K562 (cell line): ENCODE measurements around the gene ITSN2. TPM values are rescaled to one million over a fixed set of nuclear protein-coding genes. Genes with fewer than 3 reads are reported as not detected.
A peak's percentile ranks its signal among the peaks of the same experiment; 100 is the strongest.

ENCODE experiments used
- ATAC-seq: fragments of 200-7000 bp; cut with Tn5 transposase; 3 replicates; pipeline ENCODE4 v1.9.1; 2020; ENCODE audit warnings: moderate library complexity
- Bru-seq: library from RNA; stranded (reverse); fragments of 400-500 nt; gene quantifications from one replicate; lab custom pipeline; 2021; lab: Mats Ljungman, UMichigan
- BruChase-seq, 2 experiments: library from RNA; stranded (reverse); fragments of 400-500 nt; gene quantifications; one replicate each; lab custom pipeline; 2021; lab: Mats Ljungman, UMichigan
- BruUV-seq: library from RNA; stranded (reverse); fragments of 400-500 nt; replicated peaks from 2 replicates; lab custom pipeline; 2021; lab: Mats Ljungman, UMichigan
- CTCF ChIA-PET: fragments of 300-600 bp; formaldehyde crosslinking; extraction: SDS; loops from one replicate; lab custom pipeline; 2021; ENCODE audit warnings: low intra/inter-chr PET ratio; lab: Yijun Ruan, JAX
- POLR2A ChIA-PET: fragments of 300-600, 350-650 bp; sonication (Branson Sonifier 250); formaldehyde crosslinking; extraction: SDS; loops from one replicate; lab custom pipeline; 2021; ENCODE audit warnings: antibody characterized with exemption, inconsistent platforms; lab: Yijun Ruan, JAX
- DNase-seq, 4 experiments: peaks; one replicate each; pipeline versions ENCODE4 v3.0.0 to v3.0.0-alpha.2; 2011 to 2018; ENCODE audit warnings: low spot score in 3 of 4, mixed read lengths in 3 of 4; ENCODE audit errors: extremely low read depth in 1 of 4
- FAIRE-seq: peaks from 2 replicates; lab custom pipeline; 2011; peaks lifted over from hg19 to GRCh38; lab: Jason Lieb, UNC
- H2AFZ ChIP-seq: 2 replicates; pipeline ENCODE4 v1.6.0; 2011; ENCODE audit warnings: low read depth, low read length, control low read depth, inconsistent platforms
- H3K27ac ChIP-seq: fragments of 200-600 bp; 3 replicates; pipeline ENCODE4 v1.8.0; 2011; ENCODE audit warnings: low read depth, mild to moderate bottlenecking, control low read depth, inconsistent platforms, low read length, moderate library complexity, mixed read lengths; ENCODE audit errors: extremely low read depth
- H3K27me3 ChIP-seq, 2 experiments: fragments of 300-600 bp in 1 of 2; 2 replicates in 1 of 2; 3 replicates in 1 of 2; pipeline versions ENCODE4 v1.6.0 to v1.8.0; 2011; ENCODE audit warnings: inconsistent platforms in 2 of 2, low read length in 2 of 2, mild to moderate bottlenecking in 1 of 2, mixed read lengths in 1 of 2, moderate library complexity in 1 of 2; ENCODE audit not compliant: control insufficient read depth in 2 of 2, insufficient read depth in 2 of 2
- H3K36me3 ChIP-seq: fragments of 300-600 bp; 3 replicates; pipeline ENCODE4 v1.8.0; 2011; ENCODE audit warnings: mild to moderate bottlenecking, low read length, inconsistent platforms; ENCODE audit not compliant: control insufficient read depth, insufficient read depth
- H3K4me1 ChIP-seq, 2 experiments: fragments of 200-600 bp in 1 of 2; replicated peaks in 1 of 2; 2 replicates in 1 of 2; 3 replicates in 1 of 2; pipeline versions ENCODE4 v1.5.1 to v1.8.0; 2011; ENCODE audit warnings: inconsistent platforms in 2 of 2, low read length in 2 of 2, mild to moderate bottlenecking in 1 of 2, mixed read lengths in 1 of 2, moderate library complexity in 1 of 2; ENCODE audit not compliant: control insufficient read depth in 2 of 2, insufficient read depth in 2 of 2
- H3K4me2 ChIP-seq: 2 replicates; pipeline ENCODE4 v1.6.1; 2011; ENCODE audit warnings: low read length, control low read depth, inconsistent platforms, mixed read lengths; ENCODE audit not compliant: insufficient read depth
- H3K4me3 ChIP-seq: fragments of 200-600 bp; sonication (generic), shearing (Covaris generic); 2 replicates; pipeline ENCODE4 v1.5.1; 2016; ENCODE audit warnings: control low read depth, inconsistent platforms
- H3K79me2 ChIP-seq: fragments of 200-600 bp; 3 replicates; pipeline ENCODE4 v1.8.0; 2011; ENCODE audit warnings: low read length, inconsistent platforms; ENCODE audit not compliant: control insufficient read depth, insufficient read depth
- H3K9ac ChIP-seq, 2 experiments: 2 replicates each; pipeline versions ENCODE4 v1.6.0 to v1.6.1; 2011; ENCODE audit warnings: low read depth in 2 of 2, low read length in 2 of 2, control low read depth in 1 of 2, inconsistent platforms in 1 of 2, mild to moderate bottlenecking in 1 of 2, mixed read lengths in 1 of 2; ENCODE audit not compliant: insufficient read depth in 1 of 2
- H3K9me1 ChIP-seq: one replicate; pipeline ENCODE4 v1.6.0; 2011; ENCODE audit warnings: inconsistent platforms, mild to moderate bottlenecking, low read length, moderate library complexity; ENCODE audit not compliant: control insufficient read depth, insufficient read depth
- H3K9me3 ChIP-seq: replicated peaks from 2 replicates; pipeline ENCODE4 v1.5.1; 2011; ENCODE audit warnings: low read depth, low read length, inconsistent platforms; ENCODE audit not compliant: control insufficient read depth, insufficient read depth
- H4K20me1 ChIP-seq: replicated peaks from 2 replicates; pipeline ENCODE4 v1.6.1; 2011; ENCODE audit warnings: low read length, inconsistent platforms, mixed read lengths; ENCODE audit not compliant: control insufficient read depth, insufficient read depth
- CGGBP1 ChIP-seq: fragments of 250-450 bp; sonication (Bioruptor Pico); IDR thresholded peaks from 2 replicates; pipeline ENCODE4 v1.9.0; 2021; ENCODE audit warnings: mild to moderate bottlenecking
- FOXK2 ChIP-seq, 2 experiments: fragments of 450-650 bp; IDR thresholded peaks in 1 of 2; conservative IDR thresholded peaks in 1 of 2; 2 replicates each; pipeline ENCODE4 v1.6.1; 2016; ENCODE audit warnings: low read depth in 2 of 2, mild to moderate bottlenecking in 1 of 2
- PHF8 ChIP-seq: fragments of 200-600 bp; sonication (generic); IDR thresholded peaks from 2 replicates; pipeline ENCODE4 v1.6.1; 2012; ENCODE audit warnings: mixed run types, mild to moderate bottlenecking, inconsistent platforms, low read length, moderate library complexity, borderline replicate concordance
- TBP ChIP-seq: optimal IDR thresholded peaks from 2 replicates; pipeline ENCODE3; 2011; ENCODE audit warnings: low read depth, low read length, improper control_type of control experiment
- TRIM24 ChIP-seq, 2 experiments: fragments of 450-650 bp; IDR thresholded peaks; 2 replicates each; pipeline ENCODE4 v1.6.1; 2016
- WGBS: fragments of 100-300 bp; shearing (Covaris generic); methylation state at CpG from one replicate; pipeline ENCODE4 v1.1.6; 2016; ENCODE audit warnings: low coverage, mixed read lengths; ENCODE audit not compliant: insufficient coverage; ENCODE audit errors: missing lambda C conversion rate; 5-methylcytosine and 5-hydroxymethylcytosine counted together
- in situ Hi-C: fragments of 300-500 bp; cut with MboI; formaldehyde crosslinking; loops from 4 replicates; pipeline ENCODE4 v1.15.0; 2018; ENCODE audit warnings: inconsistent platforms, mixed read lengths
- intact Hi-C: fragments of 100-400 bp; cut with micrococcal nuclease; formaldehyde crosslinking; loops from 2 replicates; pipeline ENCODE4 v1.14.2; 2022
- long read RNA-seq, 3 experiments: library from polyadenylated mRNA in 2 of 3; library from RNA in 1 of 3; unstranded in 2 of 3; stranded (forward) in 1 of 3; transcript quantifications; one replicate each; pipeline ENCODE4 v2.0.0, GENCODE V29; 2019 to 2022
- polyA minus RNA-seq, 3 experiments: library from RNA; depleted of rRNA, polyadenylated mRNA; stranded (reverse); fragments of >200 nt; gene quantifications; 2 replicates each; pipeline ENCODE4 v1.2.3, GENCODE V29; 2011
- polyA plus RNA-seq, 8 experiments: library from polyadenylated mRNA; depleted of rRNA in 4 of 8; stranded (reverse) in 5 of 8; unstranded in 3 of 8; fragments of >200 nt; fragmentation: Nextera tagmentation in 2 of 8; fragmentation: Illumina TruSeq in 1 of 8; extraction: Ambion mirVana in 2 of 8; extraction: Trizol in 1 of 8; gene quantifications; 2 replicates each; pipeline versions ENCODE4 v1.2.1 to v1.2.3, GENCODE V29; 2011 to 2014; ENCODE audit warnings: inconsistent platforms in 1 of 8, missing spikeins in 1 of 8
- total RNA-seq, 7 experiments: library from RNA; depleted of rRNA in 6 of 7; stranded (reverse); fragments of >200 nt in 6 of 7; fragmentation: Illumina TruSeq in 2 of 7; extraction: Trizol in 2 of 7; gene quantifications; 2 replicates each; pipeline versions ENCODE4 v1.2.1 to v1.2.3, GENCODE V29; 2011 to 2021; ENCODE audit warnings: low replicate concordance in 1 of 7
- TF ChIP-seq, protein P1 (sequence below), 2 experiments: IDR thresholded peaks; 2 replicates each; pipeline ENCODE4 v1.6.1; 2012; ENCODE audit warnings: improper control_type of control experiment in 2 of 2, low read depth in 2 of 2, low read length in 2 of 2, borderline replicate concordance in 1 of 2
- TF ChIP-seq, protein P2 (sequence below): sonication (generic); formaldehyde crosslinking; IDR thresholded peaks from 2 replicates; pipeline ENCODE4 v1.8.0; 2022; ENCODE audit warnings: mild to moderate bottlenecking, missing genetic modification reagents

Gene ITSN2
- total RNA-seq (2011; cell fraction: chromatin; rRNA removed; ENCODE audit: low replicate concordance), result 15.5 and 26.4 TPM in 2 replicates
- total RNA-seq (2011; cell fraction: nucleolus; rRNA removed), result 3.3 and 6.2 TPM in 2 replicates
- total RNA-seq (2011; cell fraction: nucleoplasm; rRNA removed), result 12.0 and 18.2 TPM in 2 replicates
- total RNA-seq (2014; rRNA removed), result 12.5 and 15.2 TPM in 2 replicates
- total RNA-seq (2014; rRNA removed; fragmentation: Illumina TruSeq; extraction: Trizol), result 16.4 and 18.7 TPM in 2 replicates
- 13.8 and 15.0 TPM in 2 replicates for total RNA-seq (2015; rRNA removed; fragmentation: Illumina TruSeq; extraction: Trizol)
- total RNA-seq (2021), result 16.6 and 19.9 TPM in 2 replicates
- polyA plus RNA-seq (2011; rRNA removed), result 13.2 and 15.4 TPM in 2 replicates
- 6.7 and 9.2 TPM in 2 replicates for polyA plus RNA-seq (2011; cell fraction: cytosol; rRNA removed)
- 23.8 and 26.9 TPM in 2 replicates for polyA plus RNA-seq (2011; cell fraction: nucleus; rRNA removed)
- 11.0 and 16.4 TPM in 2 replicates for polyA plus RNA-seq (2012)
- 13.3 and 16.3 TPM in 2 replicates for polyA plus RNA-seq (2014; fragmentation: Illumina TruSeq; extraction: Trizol)
- 1 to 10 TPM; 6.6 to 6.7 TPM for polyA plus RNA-seq (2014; fragmentation: Nextera tagmentation; extraction: Ambion mirVana)
- 9.9 and 16.6 TPM in 2 replicates for polyA plus RNA-seq (2014; rRNA removed)
- polyA minus RNA-seq (2011; rRNA and poly(A)+ RNA removed), result 25.8 and 26.9 TPM in 2 replicates
- polyA minus RNA-seq (2011; cell fraction: cytosol; rRNA and poly(A)+ RNA removed), result 9.6 and 12.5 TPM in 2 replicates
- polyA minus RNA-seq (2011; cell fraction: nucleus; rRNA and poly(A)+ RNA removed), result 8.9 and 15.6 TPM in 2 replicates
- percentile 63 among the genes with signal in this experiment for Bru-seq, nascent RNA
- BruChase-seq, experiment 1, labeled RNA remaining after a 2-hour chase, result percentile 71 among the genes with signal in this experiment
- BruChase-seq, experiment 2, labeled RNA remaining after a 6-hour chase, result percentile 73 among the genes with signal in this experiment
- long read RNA-seq, experiment 1, partial matches to known transcripts, result 21 of 31 reads
- long read RNA-seq, experiment 1, other reads (novel, unspliced or antisense), result 10 of 31 reads
- long read RNA-seq, experiment 2, partial matches to known transcripts, result 3 of 9 reads
- long read RNA-seq, experiment 2, other reads (novel, unspliced or antisense), result 6 of 9 reads
- long read RNA-seq, experiment 3, partial matches to known transcripts, result 8 of 12 reads
- long read RNA-seq, experiment 3, other reads (novel, unspliced or antisense), result 4 of 12 reads

DNA sequence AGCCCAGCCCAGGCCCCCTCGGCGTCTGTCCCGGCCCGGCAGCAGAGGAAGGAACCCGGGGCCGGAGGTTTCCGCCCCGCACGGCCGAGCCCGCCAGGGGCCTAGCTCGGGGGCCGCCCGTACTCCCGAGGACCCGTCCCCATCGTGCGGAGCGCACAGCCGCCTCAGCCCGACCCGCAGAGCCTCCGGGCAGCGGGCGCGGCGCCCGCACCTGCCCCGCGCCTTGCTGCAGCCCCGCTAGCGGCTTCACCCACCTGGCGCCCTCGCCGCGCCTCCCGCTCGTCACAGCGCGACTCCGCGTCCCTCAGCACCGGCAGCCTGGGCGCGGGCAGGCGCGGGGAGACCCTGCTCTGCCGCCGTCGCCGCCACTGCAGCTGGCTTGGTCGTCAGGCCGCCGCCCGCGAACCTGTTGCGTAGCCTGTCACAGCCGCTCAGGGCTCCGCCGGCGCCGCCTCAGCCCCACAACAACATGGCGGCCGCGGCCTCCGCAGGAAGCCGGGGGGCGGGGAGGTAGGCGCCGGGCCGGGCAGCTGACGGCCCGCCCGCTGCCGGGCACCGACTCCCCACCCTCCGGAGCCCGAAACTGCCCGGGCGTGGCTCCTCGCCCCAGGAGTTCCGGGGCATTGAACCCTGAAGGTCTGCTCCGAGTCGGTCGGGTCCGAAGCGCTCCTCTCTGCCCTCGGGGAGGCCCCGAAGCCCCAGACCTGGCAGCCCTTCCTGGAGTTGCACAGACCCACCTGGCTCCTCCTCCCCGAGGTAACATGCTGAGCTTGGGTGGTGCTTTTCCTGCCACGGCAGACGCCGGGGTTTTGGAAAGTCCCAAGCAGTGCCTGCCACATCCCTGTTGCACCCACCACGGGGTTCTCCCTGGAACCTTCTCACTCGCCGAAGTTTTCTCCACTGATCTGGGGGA, at the start of gene ITSN2:
ITSN2 (minus strand) TSS at position 487 of the 913 bp plus-strand sequence. CDS start 32,454 bp downstream, outside the sequence.
- DNase-seq, result peak; percentile 76 to 81 (median 78)
- Histone ChIP-seq H4K20me1 (no peaks in the 10 kb centered on the region), H3K27ac (peak within 1 kb of the TSS; percentile 85), H3K27me3 (no peaks in the 10 kb centered on the region), H3K4me2 (peak within 1 kb of the TSS; percentile 84), H3K9ac (peak within 1 kb of the TSS; percentile 85 to 95), H2AFZ (peak within 1 kb of the TSS; percentile 100), H3K9me3 (no peaks in the 10 kb centered on the region), H3K4me1 (peaks cover 21 to 28% of the 10 kb centered on the region in 2 experiments), H3K4me3 (peak within 1 kb of the TSS; percentile 94), H3K79me2 (peaks cover 25% of the 10 kb centered on the region; the same call in 2 of the 3 replicates), H3K36me3 (no peaks in the 10 kb centered on the region; the same call in 2 of the 3 replicates), H3K9me1 (no peaks in the 10 kb centered on the region)
- ChIA-PET CTCF (no interaction called here), POLR2A (interaction anchor here (0.6 to 2.7 kb wide), 8 partner anchors 13 to 695 kb away, joined by 3 to 12 read pairs (median 4); no protein-coding TSS in a partner anchor)
- FAIRE-seq, result no peak
- ATAC-seq, result peak; percentile 93
- intact Hi-C loops (no loop called here), in situ Hi-C loops (no loop called here)
- no TSS peak for BruUV-seq
- WGBS, result 4% methylated on average over 64 of the region's 96 CpGs
- TF ChIP-seq PHF8, result peak; percentile 89
- TF ChIP-seq TRIM24 (IDR thresholded peaks at IDR 0.05), result 0 out of 4 replicates have a peak, but pooled peaks of 1 of the 2 experiments have one; percentile 12
- TF ChIP-seq, protein P1, sequence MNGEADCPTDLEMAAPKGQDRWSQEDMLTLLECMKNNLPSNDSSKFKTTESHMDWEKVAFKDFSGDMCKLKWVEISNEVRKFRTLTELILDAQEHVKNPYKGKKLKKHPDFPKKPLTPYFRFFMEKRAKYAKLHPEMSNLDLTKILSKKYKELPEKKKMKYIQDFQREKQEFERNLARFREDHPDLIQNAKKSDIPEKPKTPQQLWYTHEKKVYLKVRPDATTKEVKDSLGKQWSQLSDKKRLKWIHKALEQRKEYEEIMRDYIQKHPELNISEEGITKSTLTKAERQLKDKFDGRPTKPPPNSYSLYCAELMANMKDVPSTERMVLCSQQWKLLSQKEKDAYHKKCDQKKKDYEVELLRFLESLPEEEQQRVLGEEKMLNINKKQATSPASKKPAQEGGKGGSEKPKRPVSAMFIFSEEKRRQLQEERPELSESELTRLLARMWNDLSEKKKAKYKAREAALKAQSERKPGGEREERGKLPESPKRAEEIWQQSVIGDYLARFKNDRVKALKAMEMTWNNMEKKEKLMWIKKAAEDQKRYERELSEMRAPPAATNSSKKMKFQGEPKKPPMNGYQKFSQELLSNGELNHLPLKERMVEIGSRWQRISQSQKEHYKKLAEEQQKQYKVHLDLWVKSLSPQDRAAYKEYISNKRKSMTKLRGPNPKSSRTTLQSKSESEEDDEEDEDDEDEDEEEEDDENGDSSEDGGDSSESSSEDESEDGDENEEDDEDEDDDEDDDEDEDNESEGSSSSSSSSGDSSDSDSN (IDR thresholded peaks at IDR 0.05; ENCODE audit: borderline replicate concordance in 1 of 2, low read depth in 2 of 2, low read length in 2 of 2), result peak; percentile 52 to 62; a peak in 1 of 4 replicates
- peak in 1 of 2 experiments; percentile 38; a peak in 1 of 4 replicates for TF ChIP-seq FOXK2 (conservative IDR thresholded peaks at IDR 0.05 in 1 of 2, IDR thresholded peaks at IDR 0.05 in 1 of 2; ENCODE audit: low read depth in 2 of 2)
- peak; percentile 60 for TF ChIP-seq TBP
- TF ChIP-seq CGGBP1 (CRISPR knock-in tag), result no peak
- TF ChIP-seq, protein P2, sequence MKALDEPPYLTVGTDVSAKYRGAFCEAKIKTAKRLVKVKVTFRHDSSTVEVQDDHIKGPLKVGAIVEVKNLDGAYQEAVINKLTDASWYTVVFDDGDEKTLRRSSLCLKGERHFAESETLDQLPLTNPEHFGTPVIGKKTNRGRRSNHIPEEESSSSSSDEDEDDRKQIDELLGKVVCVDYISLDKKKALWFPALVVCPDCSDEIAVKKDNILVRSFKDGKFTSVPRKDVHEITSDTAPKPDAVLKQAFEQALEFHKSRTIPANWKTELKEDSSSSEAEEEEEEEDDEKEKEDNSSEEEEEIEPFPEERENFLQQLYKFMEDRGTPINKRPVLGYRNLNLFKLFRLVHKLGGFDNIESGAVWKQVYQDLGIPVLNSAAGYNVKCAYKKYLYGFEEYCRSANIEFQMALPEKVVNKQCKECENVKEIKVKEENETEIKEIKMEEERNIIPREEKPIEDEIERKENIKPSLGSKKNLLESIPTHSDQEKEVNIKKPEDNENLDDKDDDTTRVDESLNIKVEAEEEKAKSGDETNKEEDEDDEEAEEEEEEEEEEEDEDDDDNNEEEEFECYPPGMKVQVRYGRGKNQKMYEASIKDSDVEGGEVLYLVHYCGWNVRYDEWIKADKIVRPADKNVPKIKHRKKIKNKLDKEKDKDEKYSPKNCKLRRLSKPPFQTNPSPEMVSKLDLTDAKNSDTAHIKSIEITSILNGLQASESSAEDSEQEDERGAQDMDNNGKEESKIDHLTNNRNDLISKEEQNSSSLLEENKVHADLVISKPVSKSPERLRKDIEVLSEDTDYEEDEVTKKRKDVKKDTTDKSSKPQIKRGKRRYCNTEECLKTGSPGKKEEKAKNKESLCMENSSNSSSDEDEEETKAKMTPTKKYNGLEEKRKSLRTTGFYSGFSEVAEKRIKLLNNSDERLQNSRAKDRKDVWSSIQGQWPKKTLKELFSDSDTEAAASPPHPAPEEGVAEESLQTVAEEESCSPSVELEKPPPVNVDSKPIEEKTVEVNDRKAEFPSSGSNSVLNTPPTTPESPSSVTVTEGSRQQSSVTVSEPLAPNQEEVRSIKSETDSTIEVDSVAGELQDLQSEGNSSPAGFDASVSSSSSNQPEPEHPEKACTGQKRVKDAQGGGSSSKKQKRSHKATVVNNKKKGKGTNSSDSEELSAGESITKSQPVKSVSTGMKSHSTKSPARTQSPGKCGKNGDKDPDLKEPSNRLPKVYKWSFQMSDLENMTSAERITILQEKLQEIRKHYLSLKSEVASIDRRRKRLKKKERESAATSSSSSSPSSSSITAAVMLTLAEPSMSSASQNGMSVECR (CRISPR knock-in tag), result peak; percentile 61; the same call in 1 of the 2 replicates
